CD4-positive, alpha-beta T cell treated with Interleukin-10 for 1 hour (primary cell): Measurements from ENCODE around the gene NPC1L1.

ENCODE experiments used
- DNase-seq: peaks from one replicate; pipeline ENCODE4 v3.0.0-alpha.2; 2020

NPC1L1 gene, protein sequence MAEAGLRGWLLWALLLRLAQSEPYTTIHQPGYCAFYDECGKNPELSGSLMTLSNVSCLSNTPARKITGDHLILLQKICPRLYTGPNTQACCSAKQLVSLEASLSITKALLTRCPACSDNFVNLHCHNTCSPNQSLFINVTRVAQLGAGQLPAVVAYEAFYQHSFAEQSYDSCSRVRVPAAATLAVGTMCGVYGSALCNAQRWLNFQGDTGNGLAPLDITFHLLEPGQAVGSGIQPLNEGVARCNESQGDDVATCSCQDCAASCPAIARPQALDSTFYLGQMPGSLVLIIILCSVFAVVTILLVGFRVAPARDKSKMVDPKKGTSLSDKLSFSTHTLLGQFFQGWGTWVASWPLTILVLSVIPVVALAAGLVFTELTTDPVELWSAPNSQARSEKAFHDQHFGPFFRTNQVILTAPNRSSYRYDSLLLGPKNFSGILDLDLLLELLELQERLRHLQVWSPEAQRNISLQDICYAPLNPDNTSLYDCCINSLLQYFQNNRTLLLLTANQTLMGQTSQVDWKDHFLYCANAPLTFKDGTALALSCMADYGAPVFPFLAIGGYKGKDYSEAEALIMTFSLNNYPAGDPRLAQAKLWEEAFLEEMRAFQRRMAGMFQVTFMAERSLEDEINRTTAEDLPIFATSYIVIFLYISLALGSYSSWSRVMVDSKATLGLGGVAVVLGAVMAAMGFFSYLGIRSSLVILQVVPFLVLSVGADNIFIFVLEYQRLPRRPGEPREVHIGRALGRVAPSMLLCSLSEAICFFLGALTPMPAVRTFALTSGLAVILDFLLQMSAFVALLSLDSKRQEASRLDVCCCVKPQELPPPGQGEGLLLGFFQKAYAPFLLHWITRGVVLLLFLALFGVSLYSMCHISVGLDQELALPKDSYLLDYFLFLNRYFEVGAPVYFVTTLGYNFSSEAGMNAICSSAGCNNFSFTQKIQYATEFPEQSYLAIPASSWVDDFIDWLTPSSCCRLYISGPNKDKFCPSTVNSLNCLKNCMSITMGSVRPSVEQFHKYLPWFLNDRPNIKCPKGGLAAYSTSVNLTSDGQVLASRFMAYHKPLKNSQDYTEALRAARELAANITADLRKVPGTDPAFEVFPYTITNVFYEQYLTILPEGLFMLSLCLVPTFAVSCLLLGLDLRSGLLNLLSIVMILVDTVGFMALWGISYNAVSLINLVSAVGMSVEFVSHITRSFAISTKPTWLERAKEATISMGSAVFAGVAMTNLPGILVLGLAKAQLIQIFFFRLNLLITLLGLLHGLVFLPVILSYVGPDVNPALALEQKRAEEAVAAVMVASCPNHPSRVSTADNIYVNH (N-terminal part only)

DNA sequence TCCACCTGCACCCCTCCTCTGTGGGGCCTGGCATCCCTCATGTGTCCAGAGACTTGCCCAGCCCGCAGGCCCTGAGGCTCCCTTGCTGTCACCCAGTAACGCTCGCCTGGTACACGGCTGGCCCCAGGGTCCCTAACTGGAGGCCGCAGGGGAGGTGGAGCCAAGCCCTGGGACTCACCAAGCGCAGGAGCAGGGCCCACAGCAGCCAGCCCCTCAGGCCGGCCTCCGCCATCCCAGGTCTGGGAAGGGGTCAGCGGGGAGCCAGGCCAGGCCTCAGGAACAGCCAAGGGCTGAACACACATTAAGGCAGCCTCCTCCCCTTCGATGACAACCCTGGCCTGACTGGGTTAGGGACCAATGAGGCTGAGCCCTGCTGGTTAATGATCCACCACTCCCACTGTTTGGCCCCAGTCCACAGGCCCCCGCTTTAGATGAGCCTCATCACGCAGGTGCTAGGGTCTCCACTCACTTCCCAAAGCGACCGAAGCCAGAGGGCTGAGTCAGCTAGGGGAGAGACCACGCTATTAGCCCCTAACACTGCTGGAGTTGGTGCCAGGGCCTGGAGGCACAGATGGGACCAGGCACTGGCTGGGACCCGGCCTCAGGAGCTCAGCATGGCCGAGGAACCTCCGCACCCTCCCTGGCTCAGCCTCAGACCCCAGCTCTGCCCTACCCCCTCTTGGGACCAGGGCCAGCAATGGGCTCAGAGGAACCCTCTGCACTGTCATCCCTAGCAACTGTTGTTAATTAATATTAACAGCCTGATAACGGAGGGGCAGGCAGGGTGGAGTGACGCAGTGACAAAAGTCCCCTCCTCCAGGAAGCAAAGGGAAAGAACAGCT is at the start of gene NPC1L1:
TSS of gene NPC1L1 (minus strand) at position 303 of the 842 bp plus-strand sequence. CDS start at position 232, 71 bp downstream.
- DNase-seq, result no peak

DNA sequence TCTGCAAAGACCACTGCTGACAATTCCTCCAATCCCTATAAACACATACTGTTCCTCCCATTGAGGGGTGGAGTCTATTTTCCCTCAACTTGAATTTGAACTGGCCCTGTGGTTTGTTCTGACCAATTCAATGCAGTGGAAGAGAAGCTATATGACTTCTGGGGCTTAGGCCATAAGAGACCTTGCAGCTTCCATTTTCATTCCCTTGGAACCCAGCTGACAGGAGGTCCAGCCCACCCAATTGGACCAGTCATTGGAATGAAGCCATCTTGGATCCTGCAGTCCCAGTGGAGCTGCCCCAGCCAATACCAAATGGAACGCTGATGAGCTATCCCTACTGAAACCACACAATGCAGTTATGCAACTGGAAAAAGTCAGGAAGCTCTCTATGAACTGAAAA is 49.8 kb upstream of the NPC1L1 start:
- no peak for DNase-seq

DNA sequence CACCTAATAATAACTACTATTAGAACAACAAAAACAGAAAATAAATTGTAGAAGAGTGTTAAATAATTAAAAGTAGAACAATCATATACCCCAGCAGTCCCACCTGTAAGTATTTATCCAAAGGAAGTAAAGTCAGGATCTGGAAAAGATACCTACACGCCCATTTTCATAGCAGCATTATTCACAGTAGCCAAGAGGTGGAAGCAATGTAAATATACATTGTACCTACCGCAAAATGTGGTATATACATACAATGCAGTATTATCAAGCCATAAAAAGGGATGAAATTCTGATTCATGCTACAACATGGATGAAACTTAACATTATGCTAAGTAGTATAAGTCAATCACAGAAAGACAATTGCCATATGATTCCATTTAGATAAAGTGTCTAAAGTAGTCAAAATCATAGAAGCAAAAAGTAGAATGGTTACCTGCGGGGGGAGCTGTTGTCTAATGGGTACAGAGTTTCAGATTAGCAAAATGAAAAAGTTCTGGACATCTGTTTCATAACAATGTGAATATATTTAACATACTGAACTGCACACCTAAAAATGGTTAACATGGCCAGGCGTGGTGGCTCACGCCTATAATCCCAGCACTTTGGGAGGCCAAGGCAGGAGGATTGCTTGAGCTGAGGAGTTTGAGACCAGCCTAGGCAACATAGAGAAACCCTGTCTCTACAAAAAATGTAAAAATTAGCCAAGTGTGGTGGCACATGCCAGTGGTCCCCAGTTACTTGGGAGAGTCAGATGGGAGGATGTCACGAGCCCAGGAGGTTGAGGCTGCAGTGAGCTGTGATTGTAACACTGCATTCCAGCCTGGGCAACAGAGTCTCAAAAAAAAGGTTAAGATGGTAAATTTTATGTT is 46.9 kb upstream of the NPC1L1 start:
- DNase-seq, result peak; percentile 80

DNA sequence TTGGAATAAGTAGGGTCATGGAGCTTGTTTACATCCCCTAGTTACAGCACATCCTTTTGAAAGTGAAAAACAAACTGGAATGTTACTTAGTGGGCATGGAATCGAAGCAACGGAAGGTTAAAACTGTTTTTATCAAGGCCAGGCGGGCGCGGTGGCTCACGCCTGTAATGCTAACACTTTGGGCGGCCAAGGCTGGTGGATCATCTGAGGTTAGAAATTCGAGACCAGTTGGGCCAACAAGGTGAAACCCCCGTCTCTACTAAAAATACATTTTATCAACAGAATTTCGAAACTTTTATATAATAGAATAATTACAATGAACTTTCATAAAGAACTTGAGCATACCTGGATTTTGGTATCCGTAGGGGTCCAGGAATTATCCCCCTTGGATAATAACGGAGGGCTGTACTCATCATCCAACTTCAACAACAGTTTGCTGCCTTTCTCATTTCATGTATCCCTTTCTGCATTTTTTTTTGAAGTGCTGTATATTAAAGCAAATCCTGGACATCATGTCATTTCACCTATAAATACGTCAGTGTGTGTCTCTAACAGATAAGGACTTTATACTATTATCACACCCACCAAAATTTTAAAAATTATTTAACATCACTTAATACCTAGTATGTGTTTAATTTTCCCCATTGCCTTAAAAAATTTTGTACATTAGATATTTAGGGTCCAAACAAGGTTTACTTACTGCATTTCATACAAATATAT is 42.2 kb upstream of the NPC1L1 start:
- DNase-seq, result no peak

DNA sequence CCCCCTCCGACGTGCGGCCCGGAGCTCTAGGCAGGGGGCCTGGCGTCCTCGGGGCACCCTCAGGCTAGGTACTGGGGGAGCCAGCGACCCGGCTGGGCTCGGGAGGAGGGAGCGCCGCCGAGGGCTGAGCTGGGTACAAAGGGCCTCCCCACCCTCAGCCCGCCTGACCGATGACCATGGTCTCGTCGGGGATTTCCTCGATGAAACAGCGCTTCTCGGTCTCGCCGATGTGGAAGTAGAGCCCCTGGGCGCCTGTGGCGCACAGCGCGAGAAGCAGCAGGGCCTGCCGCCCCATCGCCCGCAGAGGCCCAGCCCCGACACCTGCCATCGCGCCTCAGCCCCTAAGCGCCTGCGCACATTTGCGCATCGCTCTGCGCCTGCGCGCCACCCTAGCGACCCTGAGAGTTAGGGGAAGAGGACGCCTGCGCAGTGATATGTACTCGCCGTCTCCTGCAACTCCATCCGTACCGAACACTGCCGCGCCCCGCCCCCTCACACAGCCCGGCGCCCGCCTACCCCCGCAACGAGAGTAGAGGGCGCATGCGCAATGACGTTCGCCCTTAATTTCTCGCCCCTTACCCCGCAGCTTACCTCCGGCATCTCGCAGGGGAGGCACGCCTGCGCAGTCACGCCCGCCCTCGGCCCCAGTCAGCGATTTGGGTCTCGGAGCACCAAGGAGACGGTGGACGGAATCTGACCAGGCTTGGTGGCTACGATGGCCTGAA is 40.9 kb upstream of the NPC1L1 start, which contains the start of gene TMED4:
TSS of gene TMED4 (minus strand) at position 353 of the 725 bp plus-strand sequence. CDS start at position 328, 25 bp downstream.
- peak; percentile 100 for DNase-seq

DNA sequence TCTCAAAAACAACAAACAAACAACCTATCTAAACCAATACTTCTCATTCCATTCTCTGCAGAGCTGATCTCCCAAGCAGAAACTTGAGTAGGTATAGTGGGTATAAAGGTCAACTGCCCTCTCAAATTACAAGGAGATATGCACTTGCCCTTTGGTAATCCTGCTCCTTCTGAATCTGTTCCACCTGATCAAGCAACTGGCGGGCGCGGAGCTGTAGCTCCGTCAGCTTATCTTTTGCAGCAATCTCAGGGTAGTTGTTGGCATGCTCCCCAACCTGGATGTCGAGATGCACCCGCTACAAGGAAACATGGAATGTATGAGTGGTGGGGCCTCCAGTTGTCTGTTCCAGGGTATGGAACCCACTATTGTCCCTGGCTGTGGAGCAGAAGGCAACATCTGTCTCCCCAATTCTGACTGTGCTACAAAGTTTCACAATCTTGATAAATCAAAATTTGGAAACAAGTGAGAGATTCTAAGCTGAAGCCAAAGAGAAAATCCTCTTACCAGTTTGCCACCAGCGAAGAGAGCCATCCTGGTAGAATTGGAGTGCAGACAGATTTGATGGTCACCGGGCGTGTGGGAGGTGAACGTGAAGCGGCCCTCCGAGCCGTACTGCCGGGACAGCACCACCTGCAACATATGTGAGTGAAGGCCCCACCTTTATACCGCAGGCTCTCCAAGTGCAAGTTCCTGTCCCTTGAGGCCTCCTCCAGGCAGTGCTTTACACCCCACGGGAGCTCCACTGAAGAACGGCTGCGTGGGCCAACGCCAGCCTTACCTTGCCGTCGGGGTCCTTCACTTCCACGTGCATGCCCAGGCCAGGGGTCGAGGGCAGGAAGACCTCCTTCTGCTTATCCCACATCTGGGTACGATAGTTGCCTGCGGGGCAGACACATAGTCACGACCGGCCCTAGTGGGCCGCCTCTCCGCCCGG is 40.1 kb upstream of the NPC1L1 start:
- peak; percentile 61 for DNase-seq

DNA sequence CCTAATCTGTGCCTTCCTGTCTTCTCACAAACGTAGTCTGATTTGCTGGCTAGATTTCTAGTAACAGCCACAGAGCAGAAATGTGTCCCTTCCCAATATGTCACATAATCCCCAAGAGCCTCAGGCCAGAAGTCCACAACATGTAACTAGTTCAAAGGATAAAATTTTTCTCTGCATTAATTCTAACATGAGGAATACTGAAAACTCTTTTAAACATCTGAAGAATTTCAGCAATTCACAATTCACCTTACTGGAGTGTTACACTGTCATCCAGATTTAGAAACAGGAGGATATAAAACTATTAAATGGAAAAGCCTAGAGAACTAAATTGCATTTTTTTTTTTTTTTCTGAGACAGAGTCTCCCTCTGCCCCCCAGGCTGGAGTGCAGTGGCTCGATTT is 35.1 kb upstream of the NPC1L1 start:
- no peak for DNase-seq

DNA sequence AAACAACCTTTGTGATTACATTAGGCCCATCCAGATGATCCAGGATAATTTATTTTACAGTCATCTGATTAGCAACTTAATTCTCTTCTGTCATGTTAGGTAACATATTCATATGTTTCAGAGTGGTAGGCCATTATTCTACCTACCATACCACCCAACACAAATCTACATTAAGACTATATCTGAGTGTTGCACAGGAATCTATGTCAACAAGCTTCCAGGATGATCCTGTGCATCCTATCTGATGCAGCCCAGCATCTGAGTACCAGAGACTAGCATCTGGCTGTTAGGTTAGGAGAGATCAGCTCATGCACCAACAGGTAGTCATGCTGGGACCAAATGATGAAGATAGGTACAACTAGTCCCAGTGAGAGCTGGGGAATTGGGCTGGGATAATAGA is 33.9 kb upstream of the NPC1L1 start:
- no peak for DNase-seq

DNA sequence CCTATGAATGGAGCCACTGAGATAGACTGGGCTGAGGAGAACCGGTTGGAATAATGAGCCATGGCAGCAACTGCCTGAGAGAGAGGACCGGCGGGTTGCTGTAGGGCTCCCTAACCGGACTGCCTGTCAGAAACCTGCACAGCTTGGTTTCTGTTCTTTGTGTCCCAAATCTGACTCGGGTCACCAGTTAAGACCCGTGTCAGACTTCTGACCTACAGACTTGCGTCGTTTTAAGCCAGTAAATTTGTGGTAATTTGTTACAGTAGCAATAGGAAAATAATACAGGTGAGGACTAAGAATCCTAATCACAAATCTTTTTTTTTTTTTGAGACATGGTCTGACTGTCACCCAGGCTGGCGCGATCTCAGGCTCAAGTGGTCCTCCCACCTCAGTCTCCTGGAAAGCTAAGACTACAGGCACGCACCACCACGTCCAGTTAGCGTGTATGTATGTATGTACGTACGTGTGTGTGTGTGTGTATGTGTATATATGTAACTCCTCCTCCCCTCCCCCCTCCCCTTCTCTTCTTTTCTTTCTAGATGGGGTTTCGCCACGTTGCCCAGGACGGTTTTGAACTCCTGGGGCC is 33.2 kb upstream of the NPC1L1 start:
- no peak for DNase-seq

DNA sequence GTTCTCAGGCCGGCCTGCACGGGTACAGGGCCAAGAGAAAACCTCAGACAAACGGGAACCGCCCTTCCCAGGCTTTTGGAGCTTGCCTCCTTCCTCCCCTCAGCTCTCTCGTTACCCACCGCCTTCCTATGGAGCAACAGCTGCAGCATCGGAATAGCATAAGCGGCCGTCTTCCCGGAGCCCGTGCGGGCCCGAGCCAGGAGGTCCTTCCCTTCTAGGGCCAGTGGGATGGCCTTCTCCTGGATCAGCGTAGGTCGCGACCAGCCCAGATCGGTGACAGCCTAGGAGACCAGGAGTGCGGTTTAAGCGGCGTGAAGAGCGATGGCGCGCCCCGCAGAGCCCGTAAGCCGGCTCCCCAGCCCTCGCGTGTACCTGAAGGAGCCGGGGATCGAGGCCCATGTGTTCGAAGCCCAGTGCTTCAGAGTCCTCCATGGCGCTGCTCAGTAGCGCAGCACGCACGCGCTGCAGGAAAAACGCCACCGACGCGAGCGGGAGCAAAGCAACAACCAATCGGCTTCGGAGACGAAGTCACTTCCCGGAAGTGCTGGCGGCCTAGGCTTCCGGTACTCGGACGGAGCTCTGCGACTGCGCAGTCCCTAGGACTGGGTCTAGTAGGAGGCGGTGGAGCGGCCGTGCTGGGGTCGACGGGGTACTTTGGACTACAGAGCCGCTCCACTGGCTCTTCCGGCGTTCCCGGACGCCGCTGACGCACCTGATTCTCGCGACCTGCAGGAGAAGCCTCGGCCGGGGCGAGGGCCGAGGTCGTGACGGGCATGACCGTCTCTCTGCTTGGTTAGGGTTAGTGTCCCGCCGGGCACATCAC is 32.5 kb upstream of the NPC1L1 start, which contains the start of gene DDX56:
TSS of gene DDX56 (minus strand) at position 445 of the 823 bp plus-strand sequence. CDS start at position 432, 13 bp downstream.
- peak; percentile 95 for DNase-seq

DNA sequence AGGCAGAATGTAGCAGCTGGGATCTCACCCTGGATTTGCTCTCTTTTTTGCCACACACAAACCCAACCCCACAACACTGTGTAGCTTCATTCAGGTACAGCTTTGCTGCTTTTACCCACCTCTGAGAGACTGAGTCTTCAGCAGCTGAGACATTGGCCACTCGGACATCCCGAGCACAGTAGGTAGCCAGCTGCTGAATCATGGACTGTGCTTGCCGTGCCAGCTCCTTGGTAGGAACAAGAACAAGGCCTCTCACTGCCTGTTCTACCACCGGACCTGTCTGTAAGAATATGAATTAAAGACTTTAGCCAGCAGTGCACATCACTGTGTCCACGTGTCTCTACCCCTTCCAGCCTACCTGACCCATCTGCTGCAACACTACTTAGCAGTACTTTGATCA is 31.6 kb upstream of the NPC1L1 start:
- DNase-seq, result no peak

DNA sequence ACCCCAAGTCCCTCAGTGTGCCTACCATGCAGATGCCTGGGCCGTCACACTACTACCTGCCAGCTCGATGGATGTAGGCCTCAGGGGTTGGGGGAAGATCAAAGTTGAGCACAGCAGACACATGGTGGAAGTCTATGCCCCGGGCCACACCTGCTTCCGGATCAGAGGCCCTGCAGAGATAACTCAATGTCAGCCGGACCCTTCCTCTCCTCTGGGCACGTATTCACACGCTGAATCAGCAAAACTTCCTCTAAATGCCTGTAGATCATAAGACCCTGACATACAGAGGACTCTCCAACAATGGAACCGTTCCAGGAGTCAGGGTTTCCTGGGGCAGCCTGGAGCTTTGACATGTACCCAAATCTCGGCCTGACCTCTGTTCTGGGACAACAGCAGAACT is 28.8 kb upstream of the NPC1L1 start:
- DNase-seq, result no peak

DNA sequence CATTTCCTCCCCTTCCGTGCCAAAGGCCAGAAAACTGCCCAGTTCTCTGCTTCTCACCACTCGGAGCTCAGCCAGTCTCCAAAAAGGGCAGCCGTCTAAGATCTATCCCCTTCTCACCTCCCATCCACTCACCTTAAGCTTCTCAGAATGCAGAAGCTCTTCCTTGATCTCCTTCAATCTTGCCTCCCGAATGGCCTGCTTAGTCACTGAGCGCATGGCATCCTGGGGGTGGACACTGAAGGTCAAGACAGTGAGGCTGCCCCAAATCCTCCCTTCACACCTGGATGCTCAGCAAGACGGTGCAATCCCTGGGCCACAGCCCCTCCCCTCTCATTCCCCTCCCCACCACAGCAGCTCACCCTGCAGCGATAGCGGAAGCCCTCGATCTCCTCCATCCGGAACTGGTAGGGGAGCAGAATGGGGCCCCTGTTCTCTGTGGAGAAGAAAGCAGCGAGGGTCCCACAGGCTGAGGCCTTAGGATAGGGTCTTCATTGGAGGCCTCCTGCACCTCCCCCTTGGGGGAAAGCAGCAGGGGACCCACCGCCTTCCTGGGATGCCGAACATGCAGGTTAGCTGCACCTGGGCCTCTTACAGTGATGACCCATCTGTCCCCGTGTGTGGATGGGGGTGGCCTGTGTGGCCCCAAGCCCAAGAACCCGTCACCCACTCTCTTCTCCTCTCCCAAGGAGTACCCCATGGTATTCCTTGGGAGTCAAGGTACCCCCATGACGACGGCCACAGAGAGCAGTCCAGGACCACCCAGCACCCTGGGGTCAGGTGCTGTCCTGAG is 27.8 kb upstream of the NPC1L1 start:
- no peak for DNase-seq

DNA sequence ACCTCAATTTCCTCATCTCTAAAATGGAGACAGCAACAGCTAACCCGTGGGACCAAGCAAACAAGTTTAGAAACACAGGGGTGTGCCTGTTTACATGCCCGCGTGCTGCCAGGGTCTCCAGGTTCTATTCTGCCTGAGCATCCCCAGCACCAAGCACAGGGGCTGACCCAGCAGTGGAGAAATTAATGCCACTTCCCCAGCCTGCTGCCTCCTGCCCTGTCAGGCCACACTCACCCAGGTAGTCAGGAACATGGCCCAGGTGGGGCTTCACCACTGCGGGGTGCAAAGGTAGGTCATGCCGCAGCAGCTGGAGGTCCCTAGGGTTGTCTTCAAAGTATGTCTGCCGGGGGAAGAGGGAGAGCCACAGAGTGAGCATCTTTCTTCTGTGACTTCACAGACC is 26.8 kb upstream of the NPC1L1 start:
- no peak for DNase-seq

DNA sequence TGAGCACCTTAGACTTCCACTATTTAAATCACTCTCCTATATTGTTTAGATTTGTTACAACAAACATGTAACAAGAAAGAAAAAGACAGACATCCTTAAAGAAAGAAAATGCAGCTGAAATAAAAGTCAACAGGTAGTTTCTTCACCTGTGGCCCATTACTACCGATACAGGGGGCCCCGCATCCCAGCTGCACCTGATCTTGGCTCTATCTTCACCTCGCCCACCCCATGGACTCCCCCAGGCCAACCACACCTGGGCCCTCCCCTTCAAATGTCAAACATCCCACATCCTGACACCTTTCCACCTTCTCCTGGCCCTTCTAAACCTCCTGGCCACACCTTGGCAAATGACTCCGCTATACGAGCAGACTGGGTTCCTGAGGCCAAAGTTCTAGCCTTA is 25.6 kb upstream of the NPC1L1 start:
- no peak for DNase-seq
